Left forelimb (tissue), 1 donor: ENCODE results near the gene SP110.
"Not testable (repeated sequence)": the region's sequence is repeated elsewhere in the genome, so short reads cannot be mapped to it uniquely, and the experiment has no call there.

Experiments used
- DNase-seq: peaks from one replicate; pipeline ENCODE4 v3.0.0-alpha.2; 2018; ENCODE audit warnings: low spot score

SP110 gene

GRCh38 chr2:230127195-230127594, 92.6 kb downstream of the SP110 start:
- no peak for DNase-seq

- DNase-seq: no peak
Observed at GRCh38 chr2:230124757-230125431, 94.9 kb downstream of the SP110 start.

GRCh38 chr2:230124235-230124634, 95.5 kb downstream of the SP110 start:
- DNase-seq: no peak

GRCh38 chr2:230120376-230120775, 99.4 kb downstream of the SP110 start:
- not testable (repeated sequence) for DNase-seq

GRCh38 chr2:230119827-230120226, 100.0 kb downstream of the SP110 start:
- not testable (repeated sequence) for DNase-seq
